NB4 (cell line): ENCODE results near the gene BMPER.

ENCODE experiments used
- CTCF ChIP-seq: IDR thresholded peaks from one replicate; pipeline ENCODE4 v1.5.1; 2012; ENCODE audit warnings: low read depth, low read length
- POLR2A ChIP-seq: IDR thresholded peaks from 2 replicates; pipeline ENCODE4 v1.6.1; 2011; ENCODE audit warnings: mild to moderate bottlenecking; ENCODE audit not compliant: insufficient read length; ENCODE audit errors: extremely low read depth

GRCh38 chr7:34058801-34059135, 153.4 kb downstream of the BMPER start:
- TF ChIP-seq CTCF (no peak), POLR2A (no peak)
